Measurements from ENCODE around the gene C5orf34. TPM values are rescaled to one million over a fixed set of nuclear protein-coding genes. Genes with fewer than 3 reads are reported as not detected.
"Not testable (repeated sequence)": the region's sequence is repeated elsewhere in the genome, so short reads cannot be mapped to it uniquely, and the experiment has no call there.

C5orf34 gene
- total RNA-seq, 1 experiment from 2014 or later: 5.9 TPM

- Mint-ChIP-seq H3K27me3 (ENCODE audit: insufficient read depth, unreplicated experiment) (no peaks in the 10 kb centered on the region), H3K4me1 (ENCODE audit: insufficient read depth, unreplicated experiment) (peaks cover 12% of the 10 kb centered on the region), H3K27ac (ENCODE audit: low read depth, unreplicated experiment) (no peak overlapping the region), H3K9me3 (ENCODE audit: unreplicated experiment) (no peaks in the 10 kb centered on the region), H3K36me3 (ENCODE audit: insufficient read depth, unreplicated experiment) (peaks cover 16% of the 10 kb centered on the region), H3K4me3 (ENCODE audit: unreplicated experiment) (no peak overlapping the region)
- intact Hi-C loops (cut with micrococcal nuclease): no loop called here
- BruUV-seq (replicated peaks): no TSS peak
- POLR2A ChIA-PET: interaction anchor here (0.7 to 4.8 kb wide), 10 partner anchors 12 to 242 kb away, joined by 3 to 67 read pairs (median 4); partner anchors contain the start of genes C5orf34, NNT and TMEM267
- CTCF ChIA-PET: interaction anchor here (1.0 to 3.0 kb wide), 4 partner anchors 12 to 70 kb away, joined by 3 to 16 read pairs (median 7); partner anchors contain the start of genes NNT and TMEM267
- no peak for DNase-seq (ENCODE audit: unreplicated experiment)
- TF ChIP-seq CTCF (IDR thresholded peaks at IDR 0.05; ENCODE audit: unreplicated experiment): no peak
These were observed 39.5 kb upstream of the C5orf34 start for GRCh38 chr5:43554497-43554896.

GRCh38 chr5:43553381-43553780 is 38.4 kb upstream of the C5orf34 start:
- Mint-ChIP-seq H3K27me3 (ENCODE audit: insufficient read depth, unreplicated experiment) (no peaks in the 10 kb centered on the region), H3K36me3 (ENCODE audit: insufficient read depth, unreplicated experiment) (peaks cover 27% of the 10 kb centered on the region), H3K4me3 (ENCODE audit: unreplicated experiment) (no peak overlapping the region), H3K27ac (ENCODE audit: low read depth, unreplicated experiment) (no peak overlapping the region), H3K9me3 (ENCODE audit: unreplicated experiment) (no peaks in the 10 kb centered on the region), H3K4me1 (ENCODE audit: insufficient read depth, unreplicated experiment) (peaks cover 12% of the 10 kb centered on the region)
- no TSS peak for BruUV-seq (replicated peaks)
- intact Hi-C loops (cut with micrococcal nuclease): no loop called here
- POLR2A ChIA-PET: interaction anchor here (0.6 to 4.8 kb wide), 7 partner anchors 11 to 150 kb away, joined by 3 to 67 read pairs (median 7); partner anchors contain the start of genes C5orf34, NNT and TMEM267
- DNase-seq (ENCODE audit: unreplicated experiment): no peak
- CTCF ChIA-PET: interaction anchor here (0.6 to 2.1 kb wide), 7 partner anchors 11 to 982 kb away, joined by 3 to 7 read pairs (median 4); partner anchors contain the start of gene TMEM267
- no peak for TF ChIP-seq CTCF (IDR thresholded peaks at IDR 0.05; ENCODE audit: unreplicated experiment)

GRCh38 chr5:43551731-43552130 is 36.8 kb upstream of the C5orf34 start:
- ChIA-PET POLR2A (interaction anchor here (1.4 to 1.6 kb wide), 2 partner anchors 10 to 12 kb away, joined by 3 to 5 read pairs; no protein-coding TSS in a partner anchor), CTCF (interaction anchor here (0.5 to 0.7 kb wide), 3 partner anchors 25 to 325 kb away, joined by 3 to 4 read pairs (median 3); no protein-coding TSS in a partner anchor)
- intact Hi-C loops (cut with micrococcal nuclease): no loop called here
- Mint-ChIP-seq H3K27me3 (ENCODE audit: insufficient read depth, unreplicated experiment) (no peaks in the 10 kb centered on the region), H3K36me3 (ENCODE audit: insufficient read depth, unreplicated experiment) (peaks cover 42% of the 10 kb centered on the region), H3K27ac (ENCODE audit: low read depth, unreplicated experiment) (no peak overlapping the region), H3K4me3 (ENCODE audit: unreplicated experiment) (no peak overlapping the region), H3K9me3 (ENCODE audit: unreplicated experiment) (no peaks in the 10 kb centered on the region), H3K4me1 (ENCODE audit: insufficient read depth, unreplicated experiment) (peaks cover 6% of the 10 kb centered on the region)
- DNase-seq (ENCODE audit: unreplicated experiment): no peak
- no peak for TF ChIP-seq CTCF (IDR thresholded peaks at IDR 0.05; ENCODE audit: unreplicated experiment)
- BruUV-seq (replicated peaks): no TSS peak

- intact Hi-C loops (cut with micrococcal nuclease); DNase-seq (ENCODE audit: unreplicated experiment); CTCF ChIA-PET; H3K4me3 Mint-ChIP-seq (ENCODE audit: unreplicated experiment); H3K27ac Mint-ChIP-seq (ENCODE audit: low read depth, unreplicated experiment); H3K9me3 Mint-ChIP-seq (ENCODE audit: unreplicated experiment); H3K27me3 Mint-ChIP-seq (ENCODE audit: insufficient read depth, unreplicated experiment); BruUV-seq (replicated peaks): not testable (repeated sequence)
- Mint-ChIP-seq H3K36me3 (ENCODE audit: insufficient read depth, unreplicated experiment) (peaks cover 67% of the 10 kb centered on the region), H3K4me1 (ENCODE audit: insufficient read depth, unreplicated experiment) (peaks cover 13% of the 10 kb centered on the region)
- POLR2A ChIA-PET: interaction anchor here (0.7 kb wide), 1 partner anchor 9 kb away, joined by 3 read pairs; no protein-coding TSS in a partner anchor
These were observed 34.3 kb upstream of the C5orf34 start for GRCh38 chr5:43549272-43549671.
